DMS53 (cell line): ENCODE measurements around the gene CACTIN.

Experiments used
- DNase-seq: peaks from one replicate; lab custom pipeline; 2025; lab: John Stamatoyannopoulos, UW

Gene CACTIN

DNA sequence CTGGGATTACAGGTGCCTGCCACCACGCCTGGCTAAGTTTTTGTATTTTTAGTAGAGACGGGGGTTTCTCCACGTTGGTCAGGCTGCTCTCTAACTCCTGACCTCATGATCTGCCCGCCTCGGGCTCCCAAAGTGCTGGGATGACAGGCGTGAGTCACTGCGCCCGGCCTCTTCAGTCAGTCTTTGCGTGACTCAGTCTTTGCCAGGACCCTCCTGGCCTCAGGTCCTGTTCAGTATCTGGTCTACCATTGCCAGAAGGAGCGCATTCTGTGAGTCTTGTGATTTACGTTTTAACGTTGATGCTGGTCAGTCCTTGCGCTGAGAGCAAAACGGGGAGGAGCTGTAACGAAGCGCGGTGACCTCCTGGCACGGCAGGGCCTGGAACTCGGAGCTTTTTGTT, 61.5 kb downstream of the CACTIN start:
- DNase-seq = no peak

- no peak for DNase-seq
These were observed 62.7 kb downstream of the CACTIN start for GRCh38 chr19:3563709-3564524.
